ENCODE data around the gene CORO1C. TPM values are rescaled to one million over a fixed set of nuclear protein-coding genes. Genes with fewer than 3 reads are reported as not detected.

The CORO1C gene
- total RNA-seq, 1 experiment from 2014 or later, result 138 TPM

DNA sequence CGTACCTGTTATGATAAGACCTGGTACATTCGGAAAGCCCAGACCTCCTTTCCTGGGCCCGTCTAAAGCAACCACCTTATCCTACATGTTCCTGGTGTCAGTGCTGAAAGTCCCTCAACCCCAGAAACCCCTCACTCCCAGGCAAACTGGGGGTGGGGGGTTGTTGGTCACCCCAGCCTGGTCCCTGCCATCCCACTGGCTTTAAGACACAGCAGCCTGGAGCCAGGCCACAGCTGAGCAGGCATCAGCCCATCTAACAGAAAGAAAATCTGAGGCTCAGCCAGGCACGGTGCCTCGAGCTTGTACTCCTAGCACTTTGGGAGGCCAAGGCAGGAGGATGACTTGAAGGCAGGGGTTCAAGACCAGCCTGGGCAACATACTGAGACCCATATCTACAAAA is 102.2 kb downstream of the CORO1C start:
- TF ChIP-seq EZH2phosphoT487 (IDR thresholded peaks at IDR 0.05; ENCODE audit: borderline replicate concordance) (no peak), CTCF (IDR thresholded peaks at IDR 0.05 in 2 of 3, conservative IDR thresholded peaks at IDR 0.05 in 1 of 3; ENCODE audit: borderline replicate concordance in 1 of 3, insufficient read depth in 1 of 3, low read depth in 2 of 3, low read length in 2 of 3) (no peak), YY1 (IDR thresholded peaks at IDR 0.05; ENCODE audit: extremely low read depth, insufficient replicate concordance, low read depth, low read length) (no peak), SIN3A (IDR thresholded peaks at IDR 0.05; ENCODE audit: low read depth) (no peak), FOSL1 (IDR thresholded peaks at IDR 0.05; ENCODE audit: low read depth) (no peak), MAX (IDR thresholded peaks at IDR 0.05) (no peak), EZH2 (IDR thresholded peaks at IDR 0.05) (no peak), JUND (IDR thresholded peaks at IDR 0.05) (no peak), RAD21 (IDR thresholded peaks at IDR 0.05; ENCODE audit: low read depth) (no peak), ATF3 (IDR thresholded peaks at IDR 0.05) (no peak), POLR2A (IDR thresholded peaks at IDR 0.05; ENCODE audit: borderline replicate concordance, extremely low read depth, insufficient read depth, insufficient read length) (no peak), SRF (IDR thresholded peaks at IDR 0.05; ENCODE audit: low read depth) (no peak), CBX3 (IDR thresholded peaks at IDR 0.05; ENCODE audit: low read depth) (no peak), POLR2AphosphoS5 (IDR thresholded peaks at IDR 0.05; ENCODE audit: low read depth, low read length) (no peak), CEBPB (IDR thresholded peaks at IDR 0.05; ENCODE audit: low read depth) (no peak), SP1 (IDR thresholded peaks at IDR 0.05; ENCODE audit: low read depth) (no peak), ELF1 (IDR thresholded peaks at IDR 0.05; ENCODE audit: borderline replicate concordance, low read depth) (no peak)
- TF ChIP-seq, protein P1, sequence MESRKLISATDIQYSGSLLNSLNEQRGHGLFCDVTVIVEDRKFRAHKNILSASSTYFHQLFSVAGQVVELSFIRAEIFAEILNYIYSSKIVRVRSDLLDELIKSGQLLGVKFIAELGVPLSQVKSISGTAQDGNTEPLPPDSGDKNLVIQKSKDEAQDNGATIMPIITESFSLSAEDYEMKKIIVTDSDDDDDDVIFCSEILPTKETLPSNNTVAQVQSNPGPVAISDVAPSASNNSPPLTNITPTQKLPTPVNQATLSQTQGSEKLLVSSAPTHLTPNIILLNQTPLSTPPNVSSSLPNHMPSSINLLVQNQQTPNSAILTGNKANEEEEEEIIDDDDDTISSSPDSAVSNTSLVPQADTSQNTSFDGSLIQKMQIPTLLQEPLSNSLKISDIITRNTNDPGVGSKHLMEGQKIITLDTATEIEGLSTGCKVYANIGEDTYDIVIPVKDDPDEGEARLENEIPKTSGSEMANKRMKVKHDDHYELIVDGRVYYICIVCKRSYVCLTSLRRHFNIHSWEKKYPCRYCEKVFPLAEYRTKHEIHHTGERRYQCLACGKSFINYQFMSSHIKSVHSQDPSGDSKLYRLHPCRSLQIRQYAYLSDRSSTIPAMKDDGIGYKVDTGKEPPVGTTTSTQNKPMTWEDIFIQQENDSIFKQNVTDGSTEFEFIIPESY (IDR thresholded peaks at IDR 0.05; ENCODE audit: extremely low read depth, insufficient replicate concordance, low read length), result no peak
- TF ChIP-seq, protein P2, sequence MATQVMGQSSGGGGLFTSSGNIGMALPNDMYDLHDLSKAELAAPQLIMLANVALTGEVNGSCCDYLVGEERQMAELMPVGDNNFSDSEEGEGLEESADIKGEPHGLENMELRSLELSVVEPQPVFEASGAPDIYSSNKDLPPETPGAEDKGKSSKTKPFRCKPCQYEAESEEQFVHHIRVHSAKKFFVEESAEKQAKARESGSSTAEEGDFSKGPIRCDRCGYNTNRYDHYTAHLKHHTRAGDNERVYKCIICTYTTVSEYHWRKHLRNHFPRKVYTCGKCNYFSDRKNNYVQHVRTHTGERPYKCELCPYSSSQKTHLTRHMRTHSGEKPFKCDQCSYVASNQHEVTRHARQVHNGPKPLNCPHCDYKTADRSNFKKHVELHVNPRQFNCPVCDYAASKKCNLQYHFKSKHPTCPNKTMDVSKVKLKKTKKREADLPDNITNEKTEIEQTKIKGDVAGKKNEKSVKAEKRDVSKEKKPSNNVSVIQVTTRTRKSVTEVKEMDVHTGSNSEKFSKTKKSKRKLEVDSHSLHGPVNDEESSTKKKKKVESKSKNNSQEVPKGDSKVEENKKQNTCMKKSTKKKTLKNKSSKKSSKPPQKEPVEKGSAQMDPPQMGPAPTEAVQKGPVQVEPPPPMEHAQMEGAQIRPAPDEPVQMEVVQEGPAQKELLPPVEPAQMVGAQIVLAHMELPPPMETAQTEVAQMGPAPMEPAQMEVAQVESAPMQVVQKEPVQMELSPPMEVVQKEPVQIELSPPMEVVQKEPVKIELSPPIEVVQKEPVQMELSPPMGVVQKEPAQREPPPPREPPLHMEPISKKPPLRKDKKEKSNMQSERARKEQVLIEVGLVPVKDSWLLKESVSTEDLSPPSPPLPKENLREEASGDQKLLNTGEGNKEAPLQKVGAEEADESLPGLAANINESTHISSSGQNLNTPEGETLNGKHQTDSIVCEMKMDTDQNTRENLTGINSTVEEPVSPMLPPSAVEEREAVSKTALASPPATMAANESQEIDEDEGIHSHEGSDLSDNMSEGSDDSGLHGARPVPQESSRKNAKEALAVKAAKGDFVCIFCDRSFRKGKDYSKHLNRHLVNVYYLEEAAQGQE (IDR thresholded peaks at IDR 0.05; ENCODE audit: low read depth), result no peak
- peaks cover 28% of the 10 kb centered on the region in 2 experiments for H3K4me1 ChIP-seq (ENCODE audit: control insufficient read depth in 1 of 2, insufficient read depth in 2 of 2, low read length in 2 of 2)
- H2AFZ ChIP-seq (ENCODE audit: low read depth, low read length, poor library complexity, severe bottlenecking), result no peak overlapping the region
- H3K27ac ChIP-seq (ENCODE audit: low read depth, low read length), result no peak overlapping the region
- H3K4me2 ChIP-seq (ENCODE audit: low read length), result no peak overlapping the region
- ChIA-PET RAD21 (ENCODE audit: low non-redundant PET in 1 of 2, low total read pairs in 2 of 2, uncharacterized antibody in 2 of 2, unreplicated experiment in 2 of 2) (no interaction called here), CTCF (no interaction called here), POLR2A (interaction anchor here (0.6 kb wide), 1 partner anchor 9 kb away, joined by 3 read pairs; no protein-coding TSS in a partner anchor)
- no TSS peak for BruUV-seq (replicated peaks)
- H3K27me3 ChIP-seq (ENCODE audit: insufficient read depth, low read length), result no peaks in the 10 kb centered on the region
- no peak overlapping the region for H3K9ac ChIP-seq (ENCODE audit: low read length)
- no peaks in the 10 kb centered on the region for H3K79me2 ChIP-seq (ENCODE audit: insufficient read depth, low read length)
- no peak overlapping the region for H3K4me3 ChIP-seq (replicated peaks in 1 of 2; ENCODE audit: low read depth in 1 of 2, low read length in 2 of 2)
- H3K36me3 ChIP-seq (ENCODE audit: control insufficient read depth in 1 of 2, insufficient read depth in 2 of 2, low read length in 2 of 2), result no peaks in the 10 kb centered on the region
- intact Hi-C loops (cut with micrococcal nuclease), result no loop called here
- H3K9me3 ChIP-seq (ENCODE audit: control insufficient read depth in 1 of 2, insufficient read depth in 1 of 2, low read depth in 1 of 2, low read length in 2 of 2), result no peaks in the 10 kb centered on the region
- H4K20me1 ChIP-seq (ENCODE audit: insufficient read depth), result no peaks in the 10 kb centered on the region
- no peak for ATAC-seq
- H3K9me2 ChIP-seq (ENCODE audit: insufficient read depth), result no peaks in the 10 kb centered on the region
- no peak for DNase-seq (ENCODE audit: low read depth, low spot score)

Measured in HCT116 (cell line).